HL-60 (cell line): ENCODE data around the gene MYO9B.

Experiments
- DNase-seq, 2 experiments: peaks; one replicate each; pipeline ENCODE4 v3.0.0-alpha.2; 2010 to 2020; ENCODE audit warnings: low read depth in 1 of 2, low spot score in 1 of 2
- H3K27ac ChIP-seq: fragments of 250-450 bp; sonication (Bioruptor Pico); replicated peaks from 2 replicates; pipeline ENCODE4 v1.5.1; 2020; ENCODE audit warnings: mild to moderate bottlenecking, moderate library complexity
- H3K27me3 ChIP-seq: fragments of 250-450 bp; sonication (Bioruptor Pico); 2 replicates; pipeline ENCODE4 v1.5.1; 2021; ENCODE audit warnings: mild to moderate bottlenecking, moderate library complexity; ENCODE audit not compliant: insufficient read depth, poor library complexity, severe bottlenecking
- H3K4me3 ChIP-seq: replicated peaks from 2 replicates; pipeline ENCODE4 v1.5.1; 2011; ENCODE audit warnings: mild to moderate bottlenecking, control low read depth, low read length; ENCODE audit not compliant: insufficient read depth
- CTCF ChIP-seq: IDR thresholded peaks from one replicate; pipeline ENCODE4 v1.5.1; 2011; ENCODE audit warnings: low read length, control low read depth, inconsistent platforms; ENCODE audit not compliant: insufficient read depth
- GABPA ChIP-seq: IDR thresholded peaks from 2 replicates; pipeline ENCODE4 v1.6.1; 2012; ENCODE audit warnings: low read depth
- POLR2AphosphoS5 ChIP-seq: IDR thresholded peaks from 2 replicates; pipeline ENCODE4 v1.6.1; 2012; ENCODE audit warnings: low read depth
- REST ChIP-seq: IDR thresholded peaks from 2 replicates; pipeline ENCODE4 v1.6.1; 2012; ENCODE audit warnings: low read depth; ENCODE audit not compliant: insufficient replicate concordance
- SPI1 ChIP-seq: IDR thresholded peaks from 2 replicates; pipeline ENCODE4 v1.6.1; 2012; ENCODE audit warnings: low read depth, mild to moderate bottlenecking, borderline replicate concordance

MYO9B gene

GRCh38 chr19:17196610-17197009, 121.0 kb downstream of the MYO9B start:
- Histone ChIP-seq H3K27ac (no peak overlapping the region), H3K4me3 (no peak overlapping the region), H3K27me3 (no peaks in the 10 kb centered on the region)
- TF ChIP-seq CTCF (no peak), REST (no peak), POLR2AphosphoS5 (no peak), SPI1 (no peak), GABPA (no peak)
- no peak for DNase-seq

- H3K4me3 ChIP-seq, result no peak overlapping the region
- H3K27ac ChIP-seq, result no peak overlapping the region
- TF ChIP-seq SPI1, result no peak
- no peak for TF ChIP-seq CTCF
- no peak for TF ChIP-seq GABPA
- no peak for TF ChIP-seq POLR2AphosphoS5
- TF ChIP-seq REST, result no peak
- DNase-seq, result no peak
- no peaks in the 10 kb centered on the region for H3K27me3 ChIP-seq
Observed at GRCh38 chr19:17197666-17198065, 122.1 kb downstream of the MYO9B start.

GRCh38 chr19:17200408-17201079, 125.0 kb downstream of the MYO9B start:
- no peak for DNase-seq
- Histone ChIP-seq H3K27ac (no peak overlapping the region), H3K4me3 (no peak overlapping the region), H3K27me3 (no peaks in the 10 kb centered on the region)
- TF ChIP-seq REST, result no peak
